ENCODE measurements around the gene SLC1A7.

- TF ChIP-seq, protein P1, sequence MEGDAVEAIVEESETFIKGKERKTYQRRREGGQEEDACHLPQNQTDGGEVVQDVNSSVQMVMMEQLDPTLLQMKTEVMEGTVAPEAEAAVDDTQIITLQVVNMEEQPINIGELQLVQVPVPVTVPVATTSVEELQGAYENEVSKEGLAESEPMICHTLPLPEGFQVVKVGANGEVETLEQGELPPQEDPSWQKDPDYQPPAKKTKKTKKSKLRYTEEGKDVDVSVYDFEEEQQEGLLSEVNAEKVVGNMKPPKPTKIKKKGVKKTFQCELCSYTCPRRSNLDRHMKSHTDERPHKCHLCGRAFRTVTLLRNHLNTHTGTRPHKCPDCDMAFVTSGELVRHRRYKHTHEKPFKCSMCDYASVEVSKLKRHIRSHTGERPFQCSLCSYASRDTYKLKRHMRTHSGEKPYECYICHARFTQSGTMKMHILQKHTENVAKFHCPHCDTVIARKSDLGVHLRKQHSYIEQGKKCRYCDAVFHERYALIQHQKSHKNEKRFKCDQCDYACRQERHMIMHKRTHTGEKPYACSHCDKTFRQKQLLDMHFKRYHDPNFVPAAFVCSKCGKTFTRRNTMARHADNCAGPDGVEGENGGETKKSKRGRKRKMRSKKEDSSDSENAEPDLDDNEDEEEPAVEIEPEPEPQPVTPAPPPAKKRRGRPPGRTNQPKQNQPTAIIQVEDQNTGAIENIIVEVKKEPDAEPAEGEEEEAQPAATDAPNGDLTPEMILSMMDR (IDR thresholded peaks at IDR 0.05) = no peak
- no peak for TF ChIP-seq POLR2A (IDR thresholded peaks at IDR 0.05)
These were observed 66.7 kb downstream of the SLC1A7 start for GRCh38 chr1:53075761-53076163.

Data from Peyer's patch (tissue), 4 donors.